ENCODE results near the gene ABCB8.

GRCh38 chr7:150988230-150989226 is 39.7 kb upstream of the ABCB8 start:
- TF ChIP-seq CTCF (optimal IDR thresholded peaks at IDR 0.05 in 1 of 3, IDR thresholded peaks at IDR 0.05 in 1 of 3, conservative IDR thresholded peaks at IDR 0.05 in 1 of 3; ENCODE audit: extremely low read depth in 1 of 3, insufficient read depth in 2 of 3, low read length in 3 of 3) = peak; percentile 58 to 71 (median 69)
- no peak for TF ChIP-seq EZH2 (IDR thresholded peaks at IDR 0.05; ENCODE audit: low read length)

All from keratinocyte (primary cell).